IPS-18a (cell line): Measurements from ENCODE around the gene NBPF6.
"Not testable (repeated sequence)": the region's sequence is repeated elsewhere in the genome, so short reads cannot be mapped to it uniquely, and the experiment has no call there.

Experiments
- H3K27ac ChIP-seq: one replicate; pipeline ENCODE4 v1.5.1; 2013; ENCODE audit warnings: low read length
- H3K27me3 ChIP-seq: one replicate; pipeline ENCODE4 v1.6.1; 2013; ENCODE audit warnings: mild to moderate bottlenecking, low read length; ENCODE audit not compliant: control insufficient read depth, insufficient read depth
- H3K36me3 ChIP-seq: one replicate; pipeline ENCODE4 v1.6.1; 2013; ENCODE audit warnings: low read depth, low read length; ENCODE audit not compliant: control insufficient read depth
- H3K4me1 ChIP-seq: one replicate; pipeline ENCODE4 v1.6.1; 2013; ENCODE audit warnings: low read depth, low read length; ENCODE audit not compliant: control insufficient read depth
- H3K4me3 ChIP-seq: one replicate; pipeline ENCODE4 v1.5.1; 2013; ENCODE audit warnings: low read length
- H3K9ac ChIP-seq: one replicate; pipeline ENCODE4 v1.6.1; 2013; ENCODE audit warnings: mild to moderate bottlenecking, low read length, moderate library complexity
- H3K9me3 ChIP-seq: one replicate; pipeline ENCODE4 v1.6.1; 2013; ENCODE audit warnings: low read depth, low read length; ENCODE audit not compliant: control insufficient read depth

Gene NBPF6

GRCh38 chr1:108466166-108466565, 16.0 kb downstream of the NBPF6 start:
- H3K4me1 ChIP-seq, H3K27me3 ChIP-seq, H3K4me3 ChIP-seq, H3K27ac ChIP-seq, H3K36me3 ChIP-seq, H3K9ac ChIP-seq, H3K9me3 ChIP-seq: not testable (repeated sequence)

DNA sequence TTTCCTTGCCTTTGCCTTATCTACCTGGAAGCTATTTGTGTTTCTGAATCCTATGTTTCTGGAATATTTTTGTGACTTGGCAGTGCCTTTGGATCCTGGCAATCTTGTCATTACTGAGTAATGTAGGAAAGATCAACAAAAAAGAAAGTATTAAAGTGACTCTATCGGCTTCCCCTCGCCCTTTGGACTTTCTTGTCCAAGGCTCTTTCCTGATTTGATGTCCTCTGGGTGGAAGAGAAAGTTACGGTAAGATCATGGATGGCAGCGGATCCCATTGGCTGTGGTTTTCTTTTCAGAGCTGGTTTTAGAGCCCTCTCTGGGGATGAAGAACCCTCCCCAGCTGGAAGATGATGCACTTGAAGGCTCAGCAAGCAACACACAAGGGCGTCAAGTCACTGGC, 17.0 kb downstream of the NBPF6 start:
- H3K27me3 ChIP-seq, H3K36me3 ChIP-seq, H3K4me3 ChIP-seq, H3K27ac ChIP-seq, H3K9ac ChIP-seq, H3K4me1 ChIP-seq, H3K9me3 ChIP-seq: not testable (repeated sequence)

DNA sequence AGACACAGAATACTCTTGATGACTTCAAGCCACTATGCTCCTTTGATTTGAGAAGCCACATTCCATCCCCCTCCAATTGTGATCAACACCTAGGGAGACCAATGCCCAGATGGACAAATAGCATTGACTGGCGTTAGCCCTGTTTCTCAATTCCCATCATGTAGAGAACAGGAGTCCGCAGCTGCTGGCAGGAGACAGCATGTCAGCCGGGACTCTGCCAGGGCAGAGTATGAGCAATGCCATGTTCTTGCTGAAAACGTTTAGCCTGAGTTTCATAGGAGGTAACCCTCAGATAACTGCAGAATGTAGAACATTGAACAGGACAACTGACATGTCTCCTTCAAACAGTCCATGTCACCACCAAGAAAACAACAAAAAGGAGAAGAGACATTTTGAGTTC, 20.6 kb downstream of the NBPF6 start:
- not testable (repeated sequence) for H3K27ac ChIP-seq, H3K9ac ChIP-seq, H3K36me3 ChIP-seq, H3K27me3 ChIP-seq, H3K9me3 ChIP-seq, H3K4me3 ChIP-seq, H3K4me1 ChIP-seq

- not testable (repeated sequence) for H3K4me3 ChIP-seq, H3K27ac ChIP-seq, H3K36me3 ChIP-seq, H3K9ac ChIP-seq, H3K9me3 ChIP-seq, H3K27me3 ChIP-seq, H3K4me1 ChIP-seq
Measured at GRCh38 chr1:108474516-108474915, 24.4 kb downstream of the NBPF6 start.

DNA sequence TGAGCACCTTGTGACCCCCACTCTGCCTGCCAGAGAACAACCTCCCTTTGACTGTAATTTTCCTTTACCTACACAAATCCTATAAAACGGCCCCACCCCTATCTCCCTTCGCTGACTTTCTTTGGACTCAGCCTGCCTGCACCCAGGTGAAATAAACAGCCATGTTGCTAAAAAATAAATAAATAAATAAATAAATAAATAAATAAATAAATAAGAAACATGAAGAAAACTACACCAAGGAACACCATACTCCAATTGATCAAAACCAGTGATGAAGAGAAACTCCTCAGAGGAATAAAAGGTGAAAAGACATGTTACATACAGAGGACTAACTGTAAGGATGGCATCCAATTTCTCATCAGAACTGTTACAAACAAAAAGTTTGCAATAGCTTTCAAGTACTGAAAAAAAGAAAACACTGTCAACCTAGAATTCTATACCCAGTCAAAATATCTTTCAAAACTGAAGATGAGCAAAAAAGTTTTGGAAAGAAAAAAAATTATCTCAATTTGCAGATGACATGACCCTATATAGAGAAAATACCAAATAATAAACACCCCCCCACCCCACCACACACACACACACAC, 28.4 kb downstream of the NBPF6 start:
- Histone ChIP-seq H3K27me3 (no peaks in the 10 kb centered on the region), H3K36me3 (no peaks in the 10 kb centered on the region), H3K4me3 (no peak overlapping the region), H3K9me3 (peaks cover 5% of the 10 kb centered on the region), H3K9ac (no peak overlapping the region), H3K27ac (no peak overlapping the region), H3K4me1 (no peaks in the 10 kb centered on the region)

DNA sequence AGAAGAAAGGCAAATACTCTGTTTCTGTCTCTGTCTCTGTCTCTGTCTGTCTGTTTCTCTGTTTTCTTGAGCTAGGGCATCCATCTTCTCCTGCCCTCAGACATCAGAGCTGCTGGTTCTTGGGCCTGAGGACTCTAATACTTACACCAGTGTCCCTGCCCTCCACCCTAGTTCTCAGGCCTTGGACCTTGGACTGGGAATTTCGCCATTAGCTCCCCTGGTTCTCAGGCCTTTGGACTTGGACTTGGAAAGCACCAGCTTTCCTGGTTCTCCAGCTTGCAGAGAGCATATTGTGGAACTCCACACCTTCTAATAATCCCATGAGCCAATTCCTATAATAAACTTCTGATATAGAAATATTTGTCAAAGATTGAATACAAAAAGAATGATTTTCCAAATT, 32.6 kb downstream of the NBPF6 start:
- H3K27ac ChIP-seq: no peak overlapping the region
- H3K4me1 ChIP-seq: no peaks in the 10 kb centered on the region
- peaks cover 13% of the 10 kb centered on the region for H3K9me3 ChIP-seq
- H3K27me3 ChIP-seq: no peaks in the 10 kb centered on the region
- no peaks in the 10 kb centered on the region for H3K36me3 ChIP-seq
- no peak overlapping the region for H3K4me3 ChIP-seq
- H3K9ac ChIP-seq: no peak overlapping the region

GRCh38 chr1:108485990-108486389, 35.8 kb downstream of the NBPF6 start:
- not testable (repeated sequence) for H3K27me3 ChIP-seq

GRCh38 chr1:108486707-108487106, 36.6 kb downstream of the NBPF6 start:
- H3K4me1 ChIP-seq, H3K27ac ChIP-seq, H3K36me3 ChIP-seq, H3K9ac ChIP-seq, H3K4me3 ChIP-seq, H3K9me3 ChIP-seq, H3K27me3 ChIP-seq: not testable (repeated sequence)

More at GRCh38 chr1:108485990-108486389, 35.8 kb downstream of the NBPF6 start:
- H3K4me1 ChIP-seq, H3K4me3 ChIP-seq, H3K9ac ChIP-seq, H3K36me3 ChIP-seq, H3K27ac ChIP-seq, H3K9me3 ChIP-seq: not testable (repeated sequence)

GRCh38 chr1:108495008-108495407, 44.9 kb downstream of the NBPF6 start:
- H3K36me3 ChIP-seq, H3K9me3 ChIP-seq, H3K4me1 ChIP-seq, H3K4me3 ChIP-seq, H3K9ac ChIP-seq, H3K27me3 ChIP-seq, H3K27ac ChIP-seq: not testable (repeated sequence)

DNA sequence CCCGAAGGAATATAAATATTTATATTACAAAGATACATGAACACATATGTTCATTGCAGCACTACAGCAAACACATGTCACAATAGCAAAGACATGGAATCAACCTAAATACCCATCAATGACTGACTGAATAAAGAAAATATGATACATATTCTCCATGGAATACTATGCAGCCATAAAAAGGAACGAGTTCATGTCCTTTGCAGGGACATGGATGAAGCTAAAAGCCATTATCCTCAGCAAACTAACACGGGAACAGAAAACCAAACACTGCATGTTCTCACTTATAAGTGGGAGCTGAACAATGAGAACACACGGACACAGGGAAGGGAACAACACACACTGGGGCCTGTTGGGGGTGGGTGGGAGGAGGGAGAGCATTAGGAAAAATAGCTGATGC, 46.7 kb downstream of the NBPF6 start:
- H3K4me1 ChIP-seq, H3K36me3 ChIP-seq, H3K27ac ChIP-seq, H3K27me3 ChIP-seq, H3K9ac ChIP-seq, H3K4me3 ChIP-seq, H3K9me3 ChIP-seq: not testable (repeated sequence)

DNA sequence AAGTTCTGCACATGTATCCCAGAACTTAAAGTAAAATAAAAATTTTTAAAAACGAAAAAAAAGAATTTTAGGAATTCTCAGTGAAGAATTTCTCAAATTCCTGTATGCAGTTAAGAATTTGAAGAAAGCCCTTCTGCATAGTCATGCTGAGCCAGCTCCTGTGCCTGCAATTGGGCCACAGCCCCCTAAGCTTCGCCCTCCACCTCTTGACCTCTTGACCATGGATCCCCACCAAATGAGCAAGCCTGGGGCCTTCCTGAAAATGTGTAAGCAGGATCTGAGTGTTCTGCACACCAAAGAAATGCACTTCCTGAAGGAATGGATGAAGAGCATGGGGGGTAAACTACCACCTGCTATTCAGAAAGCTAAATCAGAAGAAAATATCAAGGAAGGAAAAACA, 52.0 kb downstream of the NBPF6 start:
- no peak overlapping the region for H3K4me3 ChIP-seq
- H3K9me3 ChIP-seq: no peaks in the 10 kb centered on the region
- H3K27ac ChIP-seq: no peak overlapping the region
- H3K4me1 ChIP-seq: no peaks in the 10 kb centered on the region
- H3K9ac ChIP-seq: no peak overlapping the region
- H3K27me3 ChIP-seq: no peaks in the 10 kb centered on the region
- H3K36me3 ChIP-seq: no peaks in the 10 kb centered on the region

- Histone ChIP-seq H3K27me3 (no peaks in the 10 kb centered on the region), H3K27ac (no peak overlapping the region), H3K4me3 (no peak overlapping the region), H3K4me1 (no peaks in the 10 kb centered on the region), H3K36me3 (no peaks in the 10 kb centered on the region), H3K9ac (no peak overlapping the region), H3K9me3 (no peaks in the 10 kb centered on the region)
Measured at GRCh38 chr1:108502624-108503023, 52.5 kb downstream of the NBPF6 start.
